RWPE1 (cell line): Measurements from ENCODE around the gene C1QTNF8.
A peak's percentile ranks its signal among the peaks of the same experiment; 100 is the strongest.

Experiments
- CTCF ChIA-PET: fragments of 350-600 bp; sonication (Branson Sonifier 250); formaldehyde crosslinking; extraction: SDS; loops from one replicate; lab custom pipeline; 2021; lab: Yijun Ruan, JAX
- POLR2A ChIA-PET: fragments of 400-600 bp; formaldehyde crosslinking; extraction: SDS; loops from one replicate; lab custom pipeline; 2020; ENCODE audit warnings: antibody characterized with exemption; ENCODE audit not compliant: low non-redundant PET; lab: Yijun Ruan, JAX
- DNase-seq: peaks from one replicate; pipeline ENCODE4 v3.0.0; 2012; ENCODE audit warnings: low spot score
- H3K27ac ChIP-seq: fragments of 450-650 bp; 2 replicates; pipeline ENCODE4 v1.5.1; 2017
- TF ChIP-seq, protein P1 (sequence below): fragments of 450-650 bp; conservative IDR thresholded peaks from 2 replicates; pipeline ENCODE4 v1.5.1; 2017; ENCODE audit warnings: low read depth, mild to moderate bottlenecking

Gene C1QTNF8, protein sequence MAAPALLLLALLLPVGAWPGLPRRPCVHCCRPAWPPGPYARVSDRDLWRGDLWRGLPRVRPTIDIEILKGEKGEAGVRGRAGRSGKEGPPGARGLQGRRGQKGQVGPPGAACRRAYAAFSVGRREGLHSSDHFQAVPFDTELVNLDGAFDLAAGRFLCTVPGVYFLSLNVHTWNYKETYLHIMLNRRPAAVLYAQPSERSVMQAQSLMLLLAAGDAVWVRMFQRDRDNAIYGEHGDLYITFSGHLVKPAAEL

DNA sequence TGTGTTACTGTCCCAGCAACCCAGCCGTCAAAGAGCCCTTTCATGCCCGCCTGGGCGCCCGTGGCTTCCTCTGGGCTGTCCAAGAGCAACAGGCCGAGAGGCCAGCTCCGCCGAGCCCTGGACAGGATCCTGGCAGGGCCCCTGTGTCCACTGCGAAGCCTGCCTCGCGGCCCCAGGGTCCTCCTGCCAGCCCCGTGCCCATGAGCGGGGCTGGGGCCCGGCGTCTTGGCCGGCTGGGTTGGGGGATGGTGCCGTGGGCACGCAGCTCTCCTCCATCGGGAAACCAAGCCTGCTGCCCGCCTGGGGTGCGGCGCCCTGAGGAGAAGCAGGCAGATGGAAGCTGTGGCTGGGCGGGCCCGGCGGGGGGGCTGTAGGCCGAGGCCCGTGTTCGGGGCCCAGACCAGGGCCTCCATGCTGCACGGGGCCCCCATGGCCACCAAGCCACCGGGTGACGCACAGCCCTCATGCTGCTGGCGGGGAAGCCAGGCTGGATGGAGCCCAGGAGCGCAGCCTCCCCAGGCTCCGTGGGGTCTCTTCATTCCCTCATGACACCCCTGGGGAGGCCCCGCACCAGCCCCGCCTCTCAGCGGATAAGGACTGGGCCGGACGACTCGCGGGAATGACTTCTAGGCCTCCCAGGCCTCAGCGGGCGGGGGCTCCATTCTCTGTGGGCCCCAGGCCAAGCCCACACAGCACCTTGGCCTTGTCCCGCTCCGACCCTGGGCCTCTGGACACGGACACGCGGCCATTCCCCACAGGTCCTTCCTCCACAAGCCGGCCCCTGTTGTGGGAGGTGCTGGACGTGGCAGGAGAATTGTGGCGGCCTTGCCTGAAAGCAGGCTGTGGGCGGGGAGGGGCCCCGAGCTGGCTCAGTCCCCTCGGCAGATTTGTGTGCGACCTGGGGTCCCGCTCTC, at the start of gene C1QTNF8:
C1QTNF8 (minus strand) TSS at position 76 of the 914 bp plus-strand sequence. CDS start 1,322 bp downstream, outside the sequence.
- H3K27ac ChIP-seq = peak within 1 kb of the TSS; percentile 19; the same call in 1 of the 2 replicates
- TF ChIP-seq, protein P1, sequence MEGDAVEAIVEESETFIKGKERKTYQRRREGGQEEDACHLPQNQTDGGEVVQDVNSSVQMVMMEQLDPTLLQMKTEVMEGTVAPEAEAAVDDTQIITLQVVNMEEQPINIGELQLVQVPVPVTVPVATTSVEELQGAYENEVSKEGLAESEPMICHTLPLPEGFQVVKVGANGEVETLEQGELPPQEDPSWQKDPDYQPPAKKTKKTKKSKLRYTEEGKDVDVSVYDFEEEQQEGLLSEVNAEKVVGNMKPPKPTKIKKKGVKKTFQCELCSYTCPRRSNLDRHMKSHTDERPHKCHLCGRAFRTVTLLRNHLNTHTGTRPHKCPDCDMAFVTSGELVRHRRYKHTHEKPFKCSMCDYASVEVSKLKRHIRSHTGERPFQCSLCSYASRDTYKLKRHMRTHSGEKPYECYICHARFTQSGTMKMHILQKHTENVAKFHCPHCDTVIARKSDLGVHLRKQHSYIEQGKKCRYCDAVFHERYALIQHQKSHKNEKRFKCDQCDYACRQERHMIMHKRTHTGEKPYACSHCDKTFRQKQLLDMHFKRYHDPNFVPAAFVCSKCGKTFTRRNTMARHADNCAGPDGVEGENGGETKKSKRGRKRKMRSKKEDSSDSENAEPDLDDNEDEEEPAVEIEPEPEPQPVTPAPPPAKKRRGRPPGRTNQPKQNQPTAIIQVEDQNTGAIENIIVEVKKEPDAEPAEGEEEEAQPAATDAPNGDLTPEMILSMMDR = no peak
- POLR2A ChIA-PET = no interaction called here
- DNase-seq = no peak
- CTCF ChIA-PET = interaction anchor here (0.7 kb wide), 1 partner anchor 55 kb away, joined by 3 read pairs; no protein-coding TSS in a partner anchor

DNA sequence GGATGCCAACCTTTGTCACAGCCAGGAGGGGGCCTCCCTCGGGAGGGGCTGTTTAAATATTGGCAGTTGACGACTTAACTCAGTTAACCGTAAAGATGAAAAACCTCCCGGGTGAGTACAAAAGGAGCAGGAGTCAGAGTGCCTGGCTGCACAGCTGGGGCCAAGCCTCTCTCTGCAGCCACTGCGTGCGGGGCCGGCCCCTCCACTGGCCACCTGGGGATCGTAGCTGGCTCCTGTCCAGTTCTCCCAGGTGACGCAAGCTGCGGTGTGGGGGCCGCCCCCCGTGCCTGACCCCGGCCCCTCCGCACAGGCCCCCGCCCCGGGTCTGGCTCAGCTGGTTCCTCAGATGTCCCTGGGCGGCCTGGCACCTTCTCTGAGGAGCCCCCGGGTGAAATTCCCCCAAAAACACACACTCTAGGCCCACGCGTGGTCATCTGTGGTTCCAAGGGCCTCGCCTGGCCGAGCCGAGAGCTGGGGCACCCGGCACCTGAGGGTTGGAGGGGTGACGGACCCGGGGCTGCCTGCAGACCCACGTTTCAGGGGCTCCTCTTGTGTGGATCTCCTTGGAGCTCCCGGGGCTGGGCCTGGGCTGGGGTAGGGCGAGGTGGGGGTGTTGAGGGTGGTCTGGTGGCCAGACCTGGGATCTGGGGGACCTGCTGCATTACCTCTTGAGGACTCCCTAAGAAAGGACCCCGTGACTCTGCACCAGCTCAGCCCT, 49.5 kb upstream of the C1QTNF8 start:
- ChIA-PET CTCF (interaction anchor here (0.6 kb wide), 2 partner anchors 68 to 401 kb away, joined by 3 read pairs; no protein-coding TSS in a partner anchor), POLR2A (no interaction called here)
- H3K27ac ChIP-seq = no peak overlapping the region
- TF ChIP-seq, protein P1 = no peak
- DNase-seq = no peak

DNA sequence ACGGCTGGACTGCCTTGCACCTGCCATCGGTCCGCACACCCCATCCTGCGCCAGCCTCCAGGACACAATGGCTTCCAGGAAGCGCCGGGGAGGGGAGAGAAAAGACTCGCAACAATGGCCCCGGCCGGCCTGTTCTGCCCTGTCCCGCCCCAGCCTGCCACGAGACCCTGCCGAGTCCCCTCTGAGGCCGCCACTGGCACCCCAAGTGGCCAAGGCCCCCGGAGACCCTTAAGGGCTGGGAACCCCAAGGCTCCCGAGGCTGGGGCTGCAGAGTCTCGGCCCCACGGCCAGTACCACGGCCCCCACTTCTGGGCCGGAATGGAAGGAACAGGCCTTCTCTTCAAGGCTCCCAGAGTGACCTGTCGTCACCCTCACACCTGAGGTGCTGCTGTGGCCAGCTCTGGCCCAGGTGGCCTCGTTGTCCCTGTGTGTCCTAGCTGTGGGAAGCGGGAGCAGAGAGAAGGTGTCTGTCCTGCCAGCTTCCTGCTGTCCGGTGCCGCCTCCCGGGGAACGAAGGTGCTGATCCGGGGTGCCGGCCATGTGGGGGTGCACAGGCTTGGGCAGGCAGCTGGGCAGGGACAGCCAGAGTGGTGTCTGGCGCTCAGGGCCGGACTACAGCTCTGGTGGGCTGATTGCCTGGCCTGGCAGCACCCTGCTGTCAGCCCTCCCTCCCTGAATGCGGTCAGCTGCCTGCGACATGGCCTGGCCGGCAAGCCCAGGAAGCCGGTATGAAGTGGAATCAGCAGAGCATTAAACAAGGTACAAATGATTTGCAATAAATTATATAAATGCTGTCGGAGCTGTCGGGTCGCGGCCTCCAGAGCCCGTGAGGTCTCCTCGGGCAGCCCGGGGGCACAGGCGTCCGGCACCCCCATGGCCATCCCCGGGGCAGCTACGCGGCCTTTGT, 48.7 kb upstream of the C1QTNF8 start:
- ChIA-PET CTCF (interaction anchor here (0.5 to 0.6 kb wide), 2 partner anchors 9 to 401 kb away, joined by 3 read pairs; no protein-coding TSS in a partner anchor), POLR2A (no interaction called here)
- no peak overlapping the region for H3K27ac ChIP-seq
- TF ChIP-seq, protein P1 = no peak
- no peak for DNase-seq

DNA sequence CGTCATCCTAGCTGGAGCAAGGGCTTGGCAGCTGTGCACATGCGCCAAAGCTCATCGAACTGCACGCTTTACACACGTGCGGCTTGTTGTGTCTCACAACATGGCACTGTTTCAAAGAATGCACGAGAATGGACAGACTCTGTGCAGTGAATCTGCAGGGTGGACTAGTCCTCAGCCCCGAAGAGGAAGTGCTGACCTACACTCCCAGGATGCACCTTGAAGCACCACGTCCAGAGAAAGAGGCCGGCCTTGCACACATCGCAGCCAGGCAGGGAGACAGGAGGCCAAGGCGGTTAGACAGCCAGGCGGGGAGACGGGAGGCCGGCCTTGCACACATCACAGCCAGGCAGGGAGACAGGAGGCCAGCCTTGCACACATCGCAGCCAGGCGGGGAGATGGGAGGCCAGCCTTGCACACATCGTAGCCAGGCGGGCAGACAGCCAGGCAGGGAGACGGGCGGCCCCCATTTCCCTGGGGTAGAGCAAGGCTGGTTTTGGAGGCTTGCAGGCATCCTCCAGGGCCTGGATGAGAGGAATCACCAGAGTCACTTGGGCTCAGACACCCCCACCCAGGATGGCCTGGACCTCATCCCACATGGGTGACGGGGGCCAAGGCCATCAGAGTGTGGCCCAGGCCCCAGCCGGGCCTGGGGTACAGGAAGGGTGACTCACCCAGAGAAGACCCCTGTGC, 47.9 kb upstream of the C1QTNF8 start:
- DNase-seq = no peak
- TF ChIP-seq, protein P1 = no peak
- POLR2A ChIA-PET = no interaction called here
- CTCF ChIA-PET = no interaction called here
- no peak overlapping the region for H3K27ac ChIP-seq

DNA sequence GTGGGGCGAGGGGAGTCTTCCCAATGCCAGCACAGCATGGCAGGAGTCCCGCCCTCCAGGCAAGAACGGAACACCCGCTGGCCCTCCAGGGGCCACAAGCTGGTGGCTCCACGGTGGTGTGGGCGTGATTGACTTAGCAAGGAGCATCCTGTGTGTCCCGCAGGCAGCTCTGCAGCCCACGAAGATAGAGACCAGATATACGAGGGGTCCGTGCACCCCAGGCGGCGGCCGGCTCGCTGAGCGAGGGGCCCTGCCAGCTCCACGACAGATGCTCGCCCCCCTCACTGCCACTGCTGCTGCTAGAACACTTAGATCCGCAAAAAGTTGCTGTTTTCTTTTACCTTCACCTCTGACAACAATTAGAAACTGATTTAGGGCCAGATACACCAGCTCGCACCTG, 46.9 kb upstream of the C1QTNF8 start:
- ChIA-PET POLR2A (no interaction called here), CTCF (interaction anchor here (0.7 kb wide), 1 partner anchor 51 kb away, joined by 3 read pairs; no protein-coding TSS in a partner anchor)
- no peak overlapping the region for H3K27ac ChIP-seq
- no peak for DNase-seq
- TF ChIP-seq, protein P1 = no peak
